GM23248 (cell line): ENCODE data around the gene CD244. TPM values are rescaled to one million over a fixed set of nuclear protein-coding genes. Genes with fewer than 3 reads are reported as not detected.

Source experiments
- DNase-seq: peaks from one replicate; pipeline ENCODE4 v3.0.0-alpha.2; 2015
- H2AFZ ChIP-seq: fragments of 200-600 bp; sonication (generic); 2 replicates; pipeline ENCODE4 v1.6.1; 2016; ENCODE audit warnings: antibody characterized with exemption
- H3F3A ChIP-seq: fragments of 200-600 bp; sonication (generic); 2 replicates; pipeline ENCODE4 v1.6.1; 2016; ENCODE audit warnings: mild to moderate bottlenecking, antibody characterized with exemption, mixed run types; ENCODE audit not compliant: insufficient read depth
- H3K27ac ChIP-seq: fragments of 200-600 bp; sonication (generic); 2 replicates; pipeline ENCODE4 v1.5.1; 2016; ENCODE audit warnings: mild to moderate bottlenecking
- H3K27me3 ChIP-seq: fragments of 200-600 bp; sonication (generic); replicated peaks from 2 replicates; pipeline ENCODE4 v1.6.1; 2016; ENCODE audit warnings: mild to moderate bottlenecking; ENCODE audit not compliant: insufficient read depth
- H3K36me3 ChIP-seq: fragments of 200-600 bp; sonication (generic); 2 replicates; pipeline ENCODE4 v1.6.1; 2016; ENCODE audit warnings: low read depth, mild to moderate bottlenecking
- H3K4me1 ChIP-seq: fragments of 200-600 bp; sonication (generic); 2 replicates; pipeline ENCODE4 v1.6.1; 2016; ENCODE audit warnings: mild to moderate bottlenecking; ENCODE audit not compliant: insufficient read depth
- H3K4me2 ChIP-seq: fragments of 200-600 bp; sonication (generic); one replicate; pipeline ENCODE4 v1.6.1; 2016; ENCODE audit warnings: mild to moderate bottlenecking; ENCODE audit not compliant: unreplicated experiment
- H3K4me3 ChIP-seq: fragments of 200-600 bp; sonication (generic); 2 replicates; pipeline ENCODE4 v1.5.1; 2016; ENCODE audit warnings: mild to moderate bottlenecking
- H3K79me2 ChIP-seq: fragments of 200-600 bp; sonication (generic); 2 replicates; pipeline ENCODE4 v1.6.1; 2016; ENCODE audit warnings: mild to moderate bottlenecking; ENCODE audit not compliant: insufficient read depth
- H3K9ac ChIP-seq: fragments of 200-600 bp; sonication (generic); 2 replicates; pipeline ENCODE4 v1.6.1; 2016; ENCODE audit warnings: mild to moderate bottlenecking
- H3K9me2 ChIP-seq: fragments of 200-600 bp; sonication (generic); 2 replicates; pipeline ENCODE4 v1.6.1; 2016; ENCODE audit warnings: mixed run types, mild to moderate bottlenecking, moderate library complexity; ENCODE audit not compliant: insufficient read depth
- H3K9me3 ChIP-seq: fragments of 200-600 bp; sonication (generic); one replicate; pipeline ENCODE4 v1.6.1; 2017; ENCODE audit warnings: low read depth
- H4K20me1 ChIP-seq: fragments of 200-600 bp; sonication (generic); 2 replicates; pipeline ENCODE4 v1.6.0; 2016; ENCODE audit not compliant: insufficient read depth
- EZH2 ChIP-seq: fragments of 200-600 bp; sonication (generic); IDR thresholded peaks from 2 replicates; pipeline ENCODE4 v1.6.1; 2018; ENCODE audit warnings: antibody characterized with exemption, mild to moderate bottlenecking; ENCODE audit not compliant: insufficient read depth, poor library complexity, severe bottlenecking
- EZH2phosphoT487 ChIP-seq: fragments of 200-600 bp; sonication (generic); IDR thresholded peaks from 2 replicates; pipeline ENCODE4 v1.6.1; 2018; ENCODE audit warnings: antibody characterized with exemption, moderate library complexity, mild to moderate bottlenecking, low read depth; ENCODE audit not compliant: insufficient read depth
- WGBS, 2 experiments: methylation state at CpG; one replicate each; pipeline ENCODE4 v1.1.6; 2015 to 2017; ENCODE audit warnings: low lambda C conversion rate in 2 of 2, low coverage in 1 of 2; ENCODE audit errors: missing lambda C conversion rate in 2 of 2; 5-methylcytosine and 5-hydroxymethylcytosine counted together
- in situ Hi-C: fragments of 300-500 bp; cut with MboI; formaldehyde crosslinking; loops from 2 replicates; pipeline ENCODE4 v1.15.0; 2020
- polyA plus RNA-seq: library from polyadenylated mRNA; unstranded; fragments of >200 nt; fragmentation: Nextera tagmentation; extraction: Ambion mirVana; gene quantifications from 2 replicates; pipeline ENCODE4 v1.2.1, GENCODE V29; 2016
- total RNA-seq: library from RNA; depleted of rRNA; stranded (reverse); fragments of >200 nt; shearing (Covaris generic); gene quantifications from 2 replicates; pipeline ENCODE4 v1.2.3, GENCODE V29; 2014

CD244 gene
- total and polyA plus RNA-seq, 2 experiments from 2014 or later, result not detected

- Histone ChIP-seq H2AFZ (no peak overlapping the region), H3K27ac (no peak overlapping the region), H3K4me3 (no peak overlapping the region), H3K9ac (no peak overlapping the region), H3K9me2 (no peaks in the 10 kb centered on the region), H4K20me1 (no peaks in the 10 kb centered on the region), H3F3A (no peaks in the 10 kb centered on the region), H3K4me2 (no peak overlapping the region), H3K36me3 (no peaks in the 10 kb centered on the region), H3K27me3 (no peaks in the 10 kb centered on the region; the same call in none of the 2 replicates), H3K9me3 (no peaks in the 10 kb centered on the region), H3K4me1 (no peaks in the 10 kb centered on the region), H3K79me2 (no peaks in the 10 kb centered on the region)
- TF ChIP-seq EZH2phosphoT487, result no peak
- in situ Hi-C loops, result no loop called here
- 2 to 8% methylated on average over 6 of the region's 6 CpGs for WGBS, 2 experiments
- DNase-seq, result no peak
Measured at GRCh38 chr1:160866695-160867260, 4.1 kb upstream of the CD244 start.

- Histone ChIP-seq H3K79me2 (no peaks in the 10 kb centered on the region), H3K27me3 (no peaks in the 10 kb centered on the region; the same call in none of the 2 replicates), H3F3A (no peaks in the 10 kb centered on the region), H2AFZ (no peak overlapping the region), H3K9me2 (no peaks in the 10 kb centered on the region), H3K36me3 (no peaks in the 10 kb centered on the region), H3K4me3 (no peak overlapping the region), H3K4me2 (no peak overlapping the region), H4K20me1 (no peaks in the 10 kb centered on the region), H3K9me3 (no peaks in the 10 kb centered on the region), H3K27ac (no peak overlapping the region), H3K4me1 (no peaks in the 10 kb centered on the region), H3K9ac (no peak overlapping the region)
- no peak for DNase-seq
- TF ChIP-seq EZH2phosphoT487 (no peak), EZH2 (no peak)
- in situ Hi-C loops, result no loop called here
Measured at GRCh38 chr1:160866001-160866694, 3.5 kb upstream of the CD244 start.

- Histone ChIP-seq H3K4me3 (no peak overlapping the region), H3K9ac (no peak overlapping the region), H3K36me3 (no peaks in the 10 kb centered on the region), H3K4me1 (no peaks in the 10 kb centered on the region), H3F3A (no peaks in the 10 kb centered on the region), H3K4me2 (no peak overlapping the region), H2AFZ (no peak overlapping the region), H3K9me3 (no peaks in the 10 kb centered on the region), H4K20me1 (no peaks in the 10 kb centered on the region), H3K9me2 (no peaks in the 10 kb centered on the region), H3K27me3 (no peaks in the 10 kb centered on the region; the same call in none of the 2 replicates), H3K79me2 (no peaks in the 10 kb centered on the region), H3K27ac (no peak overlapping the region)
- no peak for DNase-seq
- TF ChIP-seq EZH2phosphoT487 (no peak), EZH2 (no peak)
- WGBS, 2 experiments, result 25 to 35% methylated on average over 5 of the region's 5 CpGs
- in situ Hi-C loops, result no loop called here
Measured at GRCh38 chr1:160865337-160865736, 2.6 kb upstream of the CD244 start.

- Histone ChIP-seq H3K4me2 (no peak overlapping the region), H3K79me2 (no peaks in the 10 kb centered on the region), H3K4me1 (no peaks in the 10 kb centered on the region), H3K9me2 (no peaks in the 10 kb centered on the region), H3K36me3 (no peaks in the 10 kb centered on the region), H4K20me1 (no peaks in the 10 kb centered on the region), H3K27ac (no peak overlapping the region), H3K9me3 (no peaks in the 10 kb centered on the region), H3K9ac (no peak overlapping the region), H2AFZ (no peak overlapping the region), H3K27me3 (no peaks in the 10 kb centered on the region; the same call in 1 of the 2 replicates), H3K4me3 (no peak overlapping the region), H3F3A (no peaks in the 10 kb centered on the region)
- no peak for TF ChIP-seq EZH2phosphoT487
- no peak for TF ChIP-seq EZH2
- in situ Hi-C loops, result no loop called here
- 11 to 26% methylated on average over 2 of the region's 2 CpGs for WGBS, 2 experiments
- no peak for DNase-seq
Measured at GRCh38 chr1:160864173-160864572, 1.5 kb upstream of the CD244 start.

- Histone ChIP-seq H3K9ac (no peak overlapping the region), H3K9me2 (no peaks in the 10 kb centered on the region), H3K4me3 (no peak overlapping the region), H4K20me1 (no peaks in the 10 kb centered on the region), H3K36me3 (no peaks in the 10 kb centered on the region), H3K4me2 (no peak overlapping the region), H3F3A (no peaks in the 10 kb centered on the region), H3K79me2 (no peaks in the 10 kb centered on the region), H3K27ac (no peak overlapping the region), H3K27me3 (no peaks in the 10 kb centered on the region; the same call in 1 of the 2 replicates), H3K9me3 (no peaks in the 10 kb centered on the region), H3K4me1 (no peaks in the 10 kb centered on the region), H2AFZ (no peak overlapping the region)
- 20 to 28% methylated on average over 4 of the region's 4 CpGs for WGBS, 2 experiments
- no peak for DNase-seq
- no peak for TF ChIP-seq EZH2
- TF ChIP-seq EZH2phosphoT487, result no peak
- in situ Hi-C loops, result no loop called here
Measured at GRCh38 chr1:160863774-160864131, 1.1 kb upstream of the CD244 start.
